Sigmoid colon (tissue), 4 donors: Measurements from ENCODE around the gene CLSTN2.

ENCODE experiments used
- EP300 ChIP-seq, 4 donors: sonication (generic); formaldehyde crosslinking; IDR thresholded peaks; one replicate each; pipeline ENCODE4 v1.6.1; 2017; ENCODE audit warnings: antibody characterized with exemption in 4 of 4
- POLR2A ChIP-seq, 2 donors: fragments of 450-650 bp; IDR thresholded peaks; one replicate each; pipeline ENCODE4 v1.6.1; 2016; ENCODE audit warnings: antibody characterized with exemption in 2 of 2, mild to moderate bottlenecking in 2 of 2, moderate library complexity in 2 of 2
- POLR2AphosphoS5 ChIP-seq, 4 donors: sonication (generic); formaldehyde crosslinking; IDR thresholded peaks; one replicate each; pipeline ENCODE4 v1.6.1; 2017; ENCODE audit warnings: antibody characterized with exemption in 4 of 4
- TF ChIP-seq, protein P1 (sequence below), 4 experiments: fragments of 450-650 bp in 3 of 4; fragments of 200-600 bp in 1 of 4; IDR thresholded peaks; one replicate each; pipeline ENCODE4 v1.5.1; 2016 to 2019; ENCODE audit warnings: antibody characterized with exemption in 4 of 4, mild to moderate bottlenecking in 3 of 4, moderate library complexity in 2 of 4

DNA sequence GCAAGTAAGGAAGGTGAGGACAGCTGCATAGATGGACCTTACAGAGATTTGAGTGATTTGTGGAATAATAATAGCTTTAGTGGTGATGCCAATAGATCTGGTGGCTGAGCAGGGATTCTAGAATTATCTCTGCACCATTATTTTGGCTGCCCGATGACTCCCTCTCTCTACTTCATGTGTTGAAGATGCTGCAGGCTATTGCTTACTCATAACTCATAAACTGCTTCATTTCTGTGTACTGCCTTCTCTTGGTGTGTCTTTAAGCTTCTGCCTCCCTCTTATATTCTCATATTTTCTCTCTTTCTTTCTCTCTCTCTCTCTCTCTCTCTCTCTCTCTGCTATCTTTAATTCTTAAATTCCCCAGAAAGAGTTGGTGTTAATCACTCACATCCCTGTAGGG, 486.9 kb downstream of the CLSTN2 start:
- TF ChIP-seq EP300 (IDR thresholded peaks at IDR 0.05) (no peak), POLR2A (IDR thresholded peaks at IDR 0.05) (no peak), POLR2AphosphoS5 (IDR thresholded peaks at IDR 0.05) (no peak)
- TF ChIP-seq, protein P1, sequence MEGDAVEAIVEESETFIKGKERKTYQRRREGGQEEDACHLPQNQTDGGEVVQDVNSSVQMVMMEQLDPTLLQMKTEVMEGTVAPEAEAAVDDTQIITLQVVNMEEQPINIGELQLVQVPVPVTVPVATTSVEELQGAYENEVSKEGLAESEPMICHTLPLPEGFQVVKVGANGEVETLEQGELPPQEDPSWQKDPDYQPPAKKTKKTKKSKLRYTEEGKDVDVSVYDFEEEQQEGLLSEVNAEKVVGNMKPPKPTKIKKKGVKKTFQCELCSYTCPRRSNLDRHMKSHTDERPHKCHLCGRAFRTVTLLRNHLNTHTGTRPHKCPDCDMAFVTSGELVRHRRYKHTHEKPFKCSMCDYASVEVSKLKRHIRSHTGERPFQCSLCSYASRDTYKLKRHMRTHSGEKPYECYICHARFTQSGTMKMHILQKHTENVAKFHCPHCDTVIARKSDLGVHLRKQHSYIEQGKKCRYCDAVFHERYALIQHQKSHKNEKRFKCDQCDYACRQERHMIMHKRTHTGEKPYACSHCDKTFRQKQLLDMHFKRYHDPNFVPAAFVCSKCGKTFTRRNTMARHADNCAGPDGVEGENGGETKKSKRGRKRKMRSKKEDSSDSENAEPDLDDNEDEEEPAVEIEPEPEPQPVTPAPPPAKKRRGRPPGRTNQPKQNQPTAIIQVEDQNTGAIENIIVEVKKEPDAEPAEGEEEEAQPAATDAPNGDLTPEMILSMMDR (IDR thresholded peaks at IDR 0.05), result no peak
